Stimulated activated CD8-positive, alpha-beta memory T cell treated with anti-CD3 and anti-CD28 coated beads, Interleukin-4, amount 100 ng/mL, for 24 hours (primary cell): ENCODE results near the gene BRSK1.

Experiments used
- DNase-seq: peaks from one replicate; pipeline ENCODE4 v3.0.0-alpha.2; 2020; ENCODE audit warnings: low read depth

The BRSK1 gene

DNA sequence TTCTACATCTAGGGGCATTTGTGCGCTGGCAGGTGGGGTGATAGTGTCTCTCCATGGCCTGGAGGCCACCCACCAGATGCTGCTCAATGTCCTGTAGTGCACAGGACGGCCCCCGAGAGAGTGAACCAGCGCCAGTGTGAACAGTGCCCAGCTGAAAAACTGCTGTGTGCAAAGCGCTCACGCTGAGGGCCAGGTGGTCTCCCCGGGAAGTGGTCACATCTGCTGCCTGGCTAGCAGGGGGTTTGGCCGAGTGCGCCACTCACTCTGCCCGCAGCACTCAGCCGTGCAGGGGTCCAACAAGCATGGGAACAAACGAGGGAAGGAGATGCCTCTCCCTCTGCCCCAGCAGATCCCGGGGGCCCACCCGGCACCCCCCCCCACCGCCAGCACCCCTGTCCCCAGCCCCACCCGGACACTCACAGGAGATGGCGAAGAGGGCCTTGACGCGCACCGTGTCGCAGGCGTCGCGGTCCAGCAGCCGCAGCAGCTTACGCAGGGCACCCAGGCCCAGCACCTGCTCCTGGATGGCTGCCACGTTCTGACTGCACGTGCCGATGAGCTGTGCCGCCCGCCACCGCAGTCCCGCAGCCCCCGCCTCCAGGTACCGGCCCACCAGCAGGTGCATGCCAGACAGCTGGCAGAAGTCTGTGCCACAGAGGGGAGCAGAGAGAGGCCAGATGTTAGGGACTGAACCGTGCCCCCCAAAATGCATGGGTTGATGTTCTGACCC, 9.7 kb upstream of the BRSK1 start:
- DNase-seq = no peak

DNA sequence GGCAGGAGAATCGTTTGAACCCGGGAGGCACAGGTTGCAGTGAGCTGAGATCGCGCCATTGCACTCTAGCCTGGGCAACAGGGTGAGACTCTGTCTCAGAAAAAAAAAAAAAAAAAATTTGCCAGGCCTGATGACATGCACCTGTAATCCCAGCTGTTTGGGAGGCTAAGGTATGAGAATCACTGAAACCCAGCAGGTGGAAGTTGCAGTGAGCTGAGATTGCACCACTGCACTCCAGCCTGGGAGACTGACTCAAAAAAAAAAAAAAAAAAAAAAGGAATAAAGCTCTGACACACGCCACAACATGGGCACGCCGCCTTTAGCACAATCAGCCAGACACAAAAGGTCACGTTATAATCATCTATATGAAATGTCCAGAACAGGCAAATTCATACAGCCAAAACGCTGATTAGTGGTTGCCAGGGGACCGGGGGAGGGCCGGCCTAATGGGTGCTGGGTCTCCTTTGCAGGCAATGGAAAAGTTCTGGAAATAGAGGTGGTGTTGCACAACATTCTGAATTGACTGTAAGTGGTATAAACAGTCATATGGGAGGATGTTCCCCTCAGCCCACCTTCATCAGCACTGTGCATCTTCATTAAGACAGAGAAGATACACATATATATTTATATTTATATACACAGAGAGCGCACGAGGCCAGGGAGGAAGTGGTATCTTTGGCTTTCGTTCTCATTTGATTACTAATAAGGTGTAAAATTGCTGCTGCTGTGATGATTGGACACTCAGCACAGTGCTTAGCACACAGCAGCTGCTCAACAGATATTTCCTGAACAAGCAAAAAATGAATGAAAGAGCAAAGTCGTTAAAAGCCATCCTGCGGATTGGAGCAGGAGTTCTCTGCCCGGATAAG, 7.7 kb upstream of the BRSK1 start:
- no peak for DNase-seq

DNA sequence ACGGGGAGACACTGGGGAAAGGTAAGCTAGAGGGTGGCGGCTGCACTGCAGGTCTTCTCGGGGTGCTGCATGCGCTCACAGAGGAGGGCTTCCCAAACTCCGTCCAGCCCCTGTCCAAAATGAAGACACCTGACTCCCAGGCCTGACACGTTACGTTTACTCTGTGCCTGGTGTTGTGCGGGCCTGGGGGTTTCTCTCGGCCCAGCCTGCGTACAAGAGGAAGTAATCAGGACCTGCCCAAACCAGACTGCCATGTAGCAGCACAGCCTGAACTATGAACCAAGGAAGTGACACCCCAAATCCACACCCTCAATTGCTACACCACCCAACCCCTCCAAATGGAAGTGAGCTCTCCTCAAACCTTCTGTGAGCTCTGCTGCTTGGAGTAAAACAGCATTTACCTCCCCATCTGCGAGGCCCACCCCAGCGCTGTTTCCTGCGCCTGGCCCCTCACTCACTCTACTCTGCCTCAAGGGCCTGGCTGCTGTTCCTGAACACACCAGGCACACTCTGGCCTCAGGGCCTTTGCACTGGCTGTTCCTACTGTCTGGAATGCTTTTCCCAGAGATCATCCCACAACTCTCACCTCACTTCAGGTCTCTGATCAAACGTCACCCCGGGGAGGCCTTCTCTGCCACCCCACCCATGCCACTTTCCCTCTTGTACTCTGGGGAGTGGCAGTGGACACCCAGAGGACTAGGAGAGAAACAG, 6.9 kb upstream of the BRSK1 start:
- DNase-seq = no peak

DNA sequence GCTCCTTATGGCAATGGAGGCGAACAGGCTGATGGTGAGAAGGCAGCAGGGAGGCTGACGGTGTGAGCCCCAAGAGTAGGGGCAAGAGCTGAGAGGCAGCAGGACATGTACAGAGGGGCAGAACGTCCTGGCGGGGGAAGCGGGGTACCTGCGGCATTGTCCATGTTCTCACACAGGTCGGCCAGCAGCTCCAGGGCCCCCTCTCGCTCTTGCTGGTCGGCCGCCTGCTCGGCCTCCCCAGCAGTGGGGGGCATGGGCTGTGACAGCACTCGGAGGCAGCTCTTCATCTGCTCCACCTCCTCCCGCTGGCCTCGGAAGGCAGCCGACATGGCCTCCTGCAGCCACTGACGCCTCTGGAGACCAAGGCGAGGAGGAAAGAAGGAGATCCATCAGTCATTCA, 6.3 kb upstream of the BRSK1 start:
- no peak for DNase-seq

DNA sequence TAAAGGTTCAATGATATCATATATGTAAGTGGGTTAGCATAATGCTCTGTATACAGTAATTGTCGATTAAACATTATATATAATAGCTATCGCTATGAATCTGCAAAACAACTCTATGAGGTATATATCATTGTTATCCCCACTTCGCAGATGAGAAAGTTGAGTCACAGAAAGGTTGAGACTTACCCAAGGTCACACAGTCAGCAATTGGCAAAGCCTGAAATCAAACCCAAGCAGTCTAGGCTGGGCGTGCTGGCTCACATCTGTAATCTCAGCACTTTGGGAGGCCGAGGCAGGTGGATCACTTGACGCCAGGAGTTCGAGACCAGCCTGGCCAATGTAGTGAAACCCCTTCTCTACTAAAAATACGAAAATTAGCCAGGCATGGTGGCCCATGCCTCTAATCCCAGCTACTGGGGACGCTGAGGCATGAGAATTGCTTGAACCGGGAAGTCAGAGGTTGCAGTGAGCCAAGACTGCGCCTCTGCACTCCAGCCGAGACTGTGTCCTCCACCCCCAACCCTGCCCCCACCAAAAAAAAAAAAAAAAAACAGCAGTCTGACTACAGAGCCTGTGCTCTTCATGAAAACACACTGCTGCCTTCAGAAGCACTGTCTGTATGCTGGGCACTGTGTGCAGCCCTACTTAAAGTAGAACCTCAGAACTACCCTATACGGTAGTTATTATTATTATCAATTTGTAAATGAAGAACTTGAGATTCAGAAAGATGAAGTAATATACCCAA, 5.2 kb upstream of the BRSK1 start:
- no peak for DNase-seq

DNA sequence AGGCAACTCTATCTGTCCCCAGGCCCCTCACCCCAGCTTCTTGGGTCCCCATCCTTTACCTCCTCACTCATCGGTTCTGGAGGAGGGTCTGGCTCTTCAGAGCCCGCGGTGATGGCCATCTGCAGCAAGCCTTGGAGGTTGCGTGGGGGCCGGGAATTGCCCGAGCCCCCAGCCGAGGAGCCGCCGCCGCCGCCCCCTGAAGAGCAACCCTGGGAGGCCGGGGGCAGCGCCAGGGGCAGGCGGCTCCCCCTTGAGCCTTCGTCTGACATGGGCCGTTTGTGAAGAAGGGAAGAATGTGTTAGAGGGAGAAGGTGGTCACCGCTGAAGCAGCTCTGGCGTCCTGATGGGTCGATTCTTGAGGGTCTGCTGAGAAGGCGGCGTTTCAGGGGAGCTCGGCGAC, 4.5 kb upstream of the BRSK1 start:
- DNase-seq = no peak

DNA sequence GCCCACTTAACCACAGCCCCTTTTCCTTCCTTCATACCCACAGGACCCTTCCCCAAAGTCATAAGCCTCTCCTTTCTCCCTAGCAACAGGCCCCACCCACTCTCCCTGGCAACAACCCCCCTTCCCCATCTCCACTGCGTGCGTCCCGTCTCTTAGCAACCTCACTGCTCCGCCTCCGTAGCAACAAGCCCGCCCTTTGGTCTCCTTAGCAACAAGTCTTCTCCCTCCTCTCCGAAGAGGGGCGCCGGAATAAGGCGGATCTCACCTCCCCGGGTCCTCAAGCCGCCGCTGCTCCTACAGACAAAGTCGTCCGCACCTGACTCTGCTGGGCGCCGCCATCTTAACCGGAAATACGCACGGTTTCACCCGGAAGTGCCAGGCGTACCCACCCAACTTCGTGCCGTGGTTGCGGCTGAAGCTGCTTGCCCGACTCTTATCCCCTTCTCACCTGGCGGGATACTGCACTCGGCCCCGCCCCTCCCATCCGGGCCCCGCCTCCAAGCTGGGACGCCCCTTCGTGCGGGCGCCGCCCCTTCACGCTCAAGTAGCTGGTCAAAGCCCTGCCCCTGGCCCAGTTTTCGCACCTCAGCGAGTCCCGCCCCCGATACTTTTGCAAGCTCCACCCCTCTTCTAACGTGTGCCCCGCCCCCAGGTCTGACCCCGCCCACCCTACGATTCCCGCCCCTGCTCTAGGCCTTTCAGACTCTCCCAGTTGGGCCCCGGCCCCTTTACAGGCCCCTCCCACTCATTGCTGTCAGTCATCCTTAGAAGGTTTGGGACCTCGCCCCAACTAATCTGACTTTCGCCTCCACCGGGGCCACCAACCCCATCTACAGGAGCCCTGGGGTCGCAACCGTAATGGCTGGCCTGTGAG, 3.8 kb upstream of the BRSK1 start, which contains the start of gene HSPBP1:
HSPBP1 (minus strand) TSS at position 341 of the 874 bp plus-strand sequence. CDS start 502 bp downstream, outside the sequence.
- DNase-seq = peak; percentile 91

DNA sequence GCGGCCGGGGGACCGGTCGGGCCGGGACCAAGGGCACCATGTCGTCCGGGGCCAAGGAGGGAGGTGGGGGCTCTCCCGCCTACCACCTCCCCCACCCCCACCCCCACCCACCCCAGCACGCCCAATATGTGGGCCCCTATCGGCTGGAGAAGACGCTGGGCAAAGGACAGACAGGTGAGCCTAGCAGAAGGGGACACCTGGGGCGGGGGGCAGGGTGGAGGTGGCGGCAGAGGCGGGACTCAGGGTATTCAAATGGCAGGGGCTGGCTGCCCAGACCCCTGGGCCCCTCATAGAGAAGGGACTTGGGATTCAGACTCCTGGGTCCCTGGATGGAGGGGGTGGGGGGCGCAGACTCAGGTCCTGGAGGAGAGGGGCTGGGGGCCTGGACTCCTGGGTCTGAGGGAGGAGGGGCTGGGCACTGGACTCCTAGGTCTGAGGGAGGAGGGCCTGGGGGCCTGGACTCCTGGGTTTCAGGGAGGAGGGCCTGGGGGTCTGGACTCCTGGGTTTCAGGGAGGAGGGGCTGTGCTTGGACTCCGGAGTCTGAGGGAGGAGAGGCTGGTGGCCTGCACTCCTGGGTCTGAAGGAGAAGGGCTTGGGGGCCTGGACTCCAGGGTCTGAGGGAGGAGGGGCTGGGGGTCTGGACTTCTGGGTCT, 735 bp downstream of the BRSK1 start:
- DNase-seq = no peak

DNA sequence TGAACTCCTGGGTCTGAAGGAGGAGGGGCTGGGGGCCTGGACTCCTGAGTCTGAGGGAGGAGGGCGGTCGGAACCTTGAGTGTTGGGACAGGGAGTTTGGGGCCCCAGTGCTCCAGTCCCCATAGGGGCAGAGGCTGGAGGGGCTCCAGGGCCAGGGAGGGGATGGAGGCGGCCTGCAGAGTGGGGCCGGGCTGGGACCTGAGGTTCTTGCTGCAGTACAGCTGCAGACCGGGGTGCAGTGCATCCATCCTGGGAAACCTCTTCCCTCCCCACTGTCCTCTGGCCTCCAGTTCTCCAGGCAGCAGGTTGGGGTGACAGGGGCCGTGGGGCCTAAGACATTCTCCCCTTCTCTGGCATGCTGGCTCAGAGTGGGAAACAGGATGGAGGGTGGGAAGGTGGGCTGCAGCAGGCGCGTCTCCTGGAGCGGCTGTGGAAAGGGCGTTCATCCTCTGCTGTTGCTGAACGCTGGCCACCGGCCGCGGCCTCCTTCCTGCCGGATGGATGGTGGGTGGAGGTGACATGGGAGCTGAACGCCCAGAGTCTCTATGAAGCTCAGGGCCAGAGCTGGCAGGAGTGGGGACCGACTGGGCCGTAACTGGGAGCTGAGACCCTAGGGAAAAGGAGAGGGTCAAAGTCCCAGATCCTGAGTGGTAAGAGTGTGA, 1.6 kb downstream of the BRSK1 start:
- DNase-seq = no peak

DNA sequence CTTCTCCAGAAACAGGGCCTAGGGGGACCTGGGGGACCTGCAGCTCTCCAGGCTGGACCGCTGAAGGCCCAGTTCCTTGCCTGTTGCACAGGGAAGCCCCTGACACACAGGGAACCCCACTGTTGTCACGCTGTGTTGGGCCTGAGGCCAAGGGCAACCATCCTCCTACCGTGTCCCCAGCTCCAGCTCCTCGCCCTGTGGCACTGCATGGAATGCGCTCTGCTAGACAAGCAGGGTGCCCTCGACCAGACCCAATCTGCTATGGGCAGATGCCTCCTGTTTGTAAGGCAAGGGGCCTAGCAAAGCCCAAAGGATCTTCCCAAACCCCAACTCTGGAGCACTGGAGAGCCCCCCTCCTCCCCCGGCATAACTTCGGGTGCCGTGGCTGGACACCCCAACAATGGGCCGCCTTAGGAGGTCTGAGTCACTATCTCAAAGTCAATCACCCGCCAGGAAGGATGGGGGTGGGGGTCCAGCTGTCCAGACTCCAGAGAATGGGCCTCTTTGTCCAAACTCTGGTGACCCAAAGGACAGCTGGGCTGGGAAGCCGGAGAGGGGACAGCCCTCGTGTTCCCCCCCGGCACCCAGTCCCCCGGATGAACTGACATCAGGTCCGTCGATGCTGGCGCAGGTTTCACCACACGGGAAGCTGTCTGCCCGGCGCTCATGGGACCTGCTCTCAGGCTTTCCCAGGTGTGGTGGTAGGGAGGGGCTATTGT, 3.7 kb downstream of the BRSK1 start:
- DNase-seq = no peak

DNA sequence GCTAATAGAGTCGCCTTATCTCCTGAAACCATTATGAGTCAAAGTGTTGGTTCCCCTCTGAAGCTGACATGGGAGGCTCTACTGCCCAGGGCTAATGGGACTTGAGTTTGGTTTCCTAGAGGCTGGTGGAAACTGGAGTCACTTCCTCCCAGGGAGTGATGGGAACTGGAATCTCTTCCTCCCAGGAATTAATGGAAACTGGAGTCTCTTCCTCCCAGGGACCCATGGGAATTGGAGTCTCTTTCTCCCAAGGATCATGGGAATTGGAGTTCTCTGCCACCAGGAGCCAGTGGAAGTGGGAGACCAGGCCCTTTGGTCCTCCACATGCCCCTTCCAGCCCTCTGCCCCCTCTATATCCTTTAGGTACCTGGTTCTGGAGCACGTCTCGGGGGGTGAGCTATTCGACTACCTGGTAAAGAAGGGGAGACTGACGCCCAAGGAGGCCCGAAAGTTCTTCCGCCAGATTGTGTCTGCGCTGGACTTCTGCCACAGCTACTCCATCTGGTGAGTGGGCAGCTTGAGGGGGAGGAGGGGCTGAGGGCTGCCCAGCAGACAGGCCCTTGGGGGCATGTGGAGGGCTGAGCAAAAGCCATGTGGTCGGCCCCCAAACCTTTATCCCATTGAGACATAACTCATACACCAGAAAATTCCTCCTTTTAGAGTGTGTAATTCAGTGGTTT, 5.5 kb downstream of the BRSK1 start:
- DNase-seq = no peak

DNA sequence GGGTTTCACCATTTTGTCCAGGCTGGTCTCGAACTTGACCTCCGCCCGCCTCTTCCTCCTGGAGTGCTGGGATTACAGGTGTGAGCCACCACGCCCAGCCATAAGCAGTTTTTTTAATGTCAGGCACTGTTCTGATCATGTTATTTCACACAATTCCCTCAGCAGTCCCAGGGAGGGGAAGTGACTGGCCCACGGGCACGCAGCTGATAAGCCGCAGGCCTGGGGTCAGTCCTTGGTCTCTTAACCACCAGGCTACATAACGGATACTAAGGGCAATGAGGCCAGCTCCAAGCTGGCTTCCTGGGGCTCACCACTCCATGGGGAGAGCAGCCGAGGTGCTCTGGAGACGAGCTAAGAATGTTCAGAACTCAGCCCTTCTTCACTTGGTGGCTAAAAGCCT, 13.5 kb downstream of the BRSK1 start:
- DNase-seq = no peak

DNA sequence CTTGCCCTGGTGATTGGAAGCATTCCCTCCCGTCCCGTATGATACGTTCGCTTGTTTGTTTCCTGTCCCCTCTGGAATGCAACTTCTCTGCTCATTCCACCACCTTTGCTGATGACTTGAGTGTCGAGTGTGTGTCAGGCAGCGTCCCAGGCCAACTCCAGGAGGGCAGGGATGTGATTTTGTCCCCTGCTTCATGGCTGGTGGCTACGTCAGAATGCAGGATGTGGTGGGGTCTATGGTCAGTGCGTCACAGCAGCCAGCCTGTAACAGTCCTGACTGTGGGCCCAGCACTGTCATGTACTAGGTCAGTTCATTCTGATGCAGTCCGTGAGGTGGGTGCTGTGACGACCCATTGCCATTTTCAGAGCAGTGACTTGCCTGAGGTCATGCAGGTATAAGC, 16.2 kb downstream of the BRSK1 start:
- no peak for DNase-seq

DNA sequence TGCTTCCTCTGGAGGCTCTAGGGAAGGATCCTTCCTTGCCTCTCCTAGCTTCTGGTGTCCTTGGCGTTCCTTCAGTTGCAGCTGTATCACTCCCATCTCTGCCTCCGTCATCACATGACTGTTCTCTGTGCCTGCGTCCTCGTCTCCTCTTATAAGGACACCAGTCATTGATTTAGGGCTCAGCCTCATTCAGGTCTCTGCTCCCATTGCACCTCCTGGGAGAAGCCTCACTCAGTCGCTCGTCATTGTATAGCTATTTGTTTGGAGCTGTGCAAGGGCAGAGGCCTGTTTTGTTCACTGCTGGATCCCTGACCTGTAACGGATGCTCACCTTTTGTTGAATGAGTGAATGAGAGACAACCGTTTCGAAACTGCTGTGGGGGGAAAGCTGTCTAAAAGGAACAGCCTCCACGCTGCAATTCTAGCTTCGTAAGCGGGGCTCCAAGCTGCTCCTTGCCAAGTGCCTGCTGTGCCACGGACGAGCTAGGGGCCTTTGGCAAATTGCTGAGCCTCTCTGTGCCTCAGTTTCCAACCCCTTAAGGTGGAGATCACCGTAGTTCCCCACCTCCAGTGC, 17.2 kb downstream of the BRSK1 start:
- no peak for DNase-seq

DNA sequence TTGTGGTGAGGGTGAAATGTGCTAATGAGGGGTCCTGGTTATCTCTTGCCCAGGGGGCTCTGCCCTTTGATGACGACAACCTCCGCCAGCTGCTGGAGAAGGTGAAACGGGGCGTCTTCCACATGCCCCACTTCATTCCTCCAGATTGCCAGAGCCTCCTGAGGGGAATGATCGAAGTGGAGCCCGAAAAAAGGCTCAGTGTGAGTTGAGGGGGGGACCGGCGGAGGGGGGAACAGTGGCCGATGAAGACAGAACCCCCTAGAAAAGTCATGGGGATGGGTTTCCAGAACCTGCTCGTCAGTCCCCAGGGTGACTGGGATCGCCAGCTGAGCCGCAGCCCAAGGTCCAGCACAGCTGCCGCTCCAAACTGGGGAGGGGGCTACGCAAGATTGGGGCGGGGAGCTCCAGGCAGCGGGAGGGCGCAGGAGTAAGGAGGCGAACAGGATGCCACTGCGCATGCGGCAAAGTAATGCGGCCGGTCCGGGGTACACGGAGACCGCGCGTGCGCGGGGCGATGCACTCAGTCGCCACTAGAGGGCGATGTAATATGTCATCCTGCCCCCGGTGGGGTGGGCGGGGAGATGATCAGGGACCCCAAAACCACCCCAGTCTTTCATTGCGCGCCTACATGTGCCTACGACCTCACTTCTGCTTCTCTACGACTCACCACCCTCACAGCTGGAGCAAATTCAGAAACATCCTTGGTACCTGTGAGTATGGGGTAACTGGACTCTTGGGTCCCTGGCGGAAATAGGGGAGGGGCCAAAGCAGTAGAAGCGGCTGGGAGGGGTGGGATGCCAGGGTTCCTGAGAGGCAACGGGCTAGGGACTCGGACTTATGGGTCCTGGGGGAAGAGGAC, 17.9 kb downstream of the BRSK1 start:
- DNase-seq = peak; percentile 95

DNA sequence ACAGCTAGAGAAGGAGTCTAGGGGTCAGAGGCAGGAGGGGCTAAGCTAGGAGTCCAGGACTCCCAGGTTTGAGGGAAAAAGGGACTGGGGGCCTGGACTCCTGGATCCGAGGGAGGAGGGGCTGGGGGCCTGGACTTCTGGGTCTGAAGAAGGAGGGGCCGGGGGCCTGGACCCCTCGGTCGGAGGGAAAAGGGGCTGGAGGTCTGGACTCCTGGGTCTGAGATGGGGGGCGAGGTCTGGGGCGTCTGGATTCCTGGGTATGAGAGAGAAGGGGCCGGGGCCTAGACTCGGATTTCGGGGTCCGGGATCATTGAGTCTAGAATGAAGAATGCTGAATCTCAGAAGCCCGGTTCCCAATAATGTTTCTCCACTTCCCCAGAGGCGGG, 18.5 kb downstream of the BRSK1 start:
- no peak for DNase-seq

DNA sequence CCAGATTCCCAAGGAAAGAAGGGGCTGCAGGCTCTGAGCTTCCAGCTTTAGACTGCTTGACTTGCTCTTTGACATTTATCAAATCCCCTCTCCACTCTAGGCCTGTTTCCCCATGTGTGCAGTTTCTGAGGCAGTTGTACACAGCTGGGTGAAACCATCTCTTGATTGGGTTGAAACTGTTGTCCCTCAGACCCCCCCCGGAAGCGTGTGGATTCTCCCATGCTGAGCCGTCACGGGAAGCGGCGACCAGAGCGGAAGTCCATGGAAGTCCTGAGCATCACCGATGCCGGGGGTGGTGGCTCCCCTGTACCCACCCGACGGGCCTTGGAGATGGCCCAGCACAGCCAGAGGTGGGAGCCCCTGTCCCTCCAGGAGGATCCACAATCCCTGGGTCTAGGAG, 19.7 kb downstream of the BRSK1 start:
- no peak for DNase-seq
